Kidney glomerular epithelial cell (primary cell): ENCODE measurements around the gene CDK18.

Experiments used
- DNase-seq: peaks from one replicate; lab custom pipeline; 2025; lab: John Stamatoyannopoulos, UW

Gene CDK18

GRCh38 chr1:205569411-205570172 lies 65.1 kb downstream of the CDK18 start:
- DNase-seq = no peak

- DNase-seq = no peak
Measured at GRCh38 chr1:205570173-205570501, 65.7 kb downstream of the CDK18 start.

- DNase-seq = no peak
Measured at GRCh38 chr1:205570796-205571537, 66.5 kb downstream of the CDK18 start.

- no peak for DNase-seq
Measured at GRCh38 chr1:205571747-205572146, 67.3 kb downstream of the CDK18 start.

- DNase-seq = no peak
Measured at GRCh38 chr1:205572421-205572820, 68.0 kb downstream of the CDK18 start.

- no peak for DNase-seq
Measured at GRCh38 chr1:205575294-205575885, 70.9 kb downstream of the CDK18 start.

GRCh38 chr1:205576011-205576410 lies 71.5 kb downstream of the CDK18 start:
- no peak for DNase-seq

GRCh38 chr1:205576805-205577761 lies 72.6 kb downstream of the CDK18 start:
- no peak for DNase-seq

GRCh38 chr1:205577874-205578658 lies 73.6 kb downstream of the CDK18 start:
- no peak for DNase-seq

- no peak for DNase-seq
Measured at GRCh38 chr1:205578780-205579571, 74.5 kb downstream of the CDK18 start.

GRCh38 chr1:205579711-205580110 lies 75.2 kb downstream of the CDK18 start:
- DNase-seq = no peak

GRCh38 chr1:205580140-205580922 lies 75.9 kb downstream of the CDK18 start:
- no peak for DNase-seq

GRCh38 chr1:205580923-205581180 lies 76.4 kb downstream of the CDK18 start:
- DNase-seq = no peak

GRCh38 chr1:205581321-205581980 lies 77.0 kb downstream of the CDK18 start:
- DNase-seq = no peak

- no peak for DNase-seq
Measured at GRCh38 chr1:205582046-205582445, 77.6 kb downstream of the CDK18 start.
